ENCODE measurements around the gene CLCA4.

Gene CLCA4

DNA sequence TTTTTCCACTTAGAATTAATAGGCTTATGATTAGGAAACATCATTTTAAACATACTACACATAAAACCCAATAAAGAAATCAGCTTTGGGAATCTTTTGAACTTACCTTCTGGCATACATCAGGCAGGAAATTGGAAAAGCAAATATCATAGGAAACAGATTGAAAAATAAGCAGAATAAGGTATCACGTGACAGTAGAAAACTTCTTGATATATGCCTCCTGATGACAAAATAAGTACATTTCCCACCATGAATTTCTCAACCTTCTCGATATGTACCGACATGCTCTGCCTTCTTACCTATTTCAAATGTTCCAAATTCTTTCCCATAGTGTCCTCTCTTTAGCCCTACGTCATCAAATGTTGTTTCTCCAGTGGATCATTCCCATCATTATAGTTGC, 72.4 kb downstream of the CLCA4 start:
- no peak overlapping the region for H3K4me3 ChIP-seq (ENCODE audit: control insufficient read depth, low read depth, low read length)
- DNase-seq (ENCODE audit: low read depth), result no peak
- no peak for TF ChIP-seq CTCF (conservative IDR thresholded peaks at IDR 0.05; ENCODE audit: control insufficient read depth, insufficient read depth, low read depth, low read length)

DNA sequence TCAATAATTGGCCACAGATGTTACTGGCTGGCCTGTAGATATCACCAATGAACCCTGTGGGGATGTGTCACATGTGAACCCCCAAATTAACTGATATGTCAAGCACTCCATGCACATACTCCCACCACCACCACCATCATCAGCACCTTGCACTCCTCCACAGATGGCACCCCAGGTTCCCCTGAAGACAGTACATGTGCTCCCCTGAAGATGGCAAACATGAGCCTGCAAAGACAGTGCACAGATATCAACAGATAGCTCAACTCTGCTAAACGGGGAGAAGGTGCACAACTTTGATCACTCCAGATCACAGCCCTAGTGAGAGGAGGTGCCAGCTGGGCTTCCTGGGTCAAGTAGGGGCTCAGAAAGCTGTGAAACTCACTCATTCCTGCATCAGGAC, 74.4 kb downstream of the CLCA4 start:
- no peak for DNase-seq (ENCODE audit: low read depth)
- no peak for TF ChIP-seq CTCF (conservative IDR thresholded peaks at IDR 0.05; ENCODE audit: control insufficient read depth, insufficient read depth, low read depth, low read length)
- H3K4me3 ChIP-seq (ENCODE audit: control insufficient read depth, low read depth, low read length), result no peak overlapping the region

All from fibroblast of mammary gland (primary cell).